Type B pancreatic cell (in vitro differentiated cells): ENCODE data around the gene HYDIN. TPM values are rescaled to one million over a fixed set of nuclear protein-coding genes. Genes with fewer than 3 reads are reported as not detected.
A peak's percentile ranks its signal among the peaks of the same experiment; 100 is the strongest.

Experiments used
- DNase-seq: peaks from one replicate; pipeline ENCODE4 v3.0.0; 2021; ENCODE audit warnings: mixed read lengths; ENCODE audit not compliant: unreplicated experiment; ENCODE audit errors: extremely low spot score
- H3K27ac Mint-ChIP-seq: 2 replicates; pipeline ENCODE4 v1.8.0; 2021; ENCODE audit warnings: mild to moderate bottlenecking, mixed read lengths
- H3K27me3 Mint-ChIP-seq: 2 replicates; pipeline ENCODE4 v1.8.0; 2021; ENCODE audit warnings: mixed read lengths
- H3K36me3 Mint-ChIP-seq: 2 replicates; pipeline ENCODE4 v1.8.0; 2021; ENCODE audit warnings: mixed read lengths
- H3K4me1 Mint-ChIP-seq: one replicate; pipeline ENCODE4 v1.8.0; 2021; ENCODE audit warnings: mixed read lengths; ENCODE audit not compliant: unreplicated experiment
- H3K4me3 Mint-ChIP-seq: 2 replicates; pipeline ENCODE4 v1.8.0; 2021; ENCODE audit warnings: mild to moderate bottlenecking, mixed read lengths
- H3K9me3 Mint-ChIP-seq: 2 replicates; pipeline ENCODE4 v1.8.0; 2021; ENCODE audit warnings: mixed read lengths
- CTCF ChIP-seq: fragments of 200-600 bp; sonication (generic); conservative IDR thresholded peaks from 2 replicates; pipeline ENCODE4 v1.5.0; 2021; ENCODE audit warnings: antibody characterized with exemption, mild to moderate bottlenecking
- total RNA-seq: library from RNA; stranded (reverse); gene quantifications from 2 replicates; pipeline ENCODE4 v1.2.1, GENCODE V29; 2021; ENCODE audit warnings: low replicate concordance

The HYDIN gene
- total RNA-seq, 1 donor from 2014 or later, result 19.7 TPM

GRCh38 chr16:71254832-71255525 is 24.5 kb upstream of the HYDIN start:
- no peak for DNase-seq
- Mint-ChIP-seq H3K27me3 (peaks cover 15% of the 10 kb centered on the region), H3K36me3 (no peaks in the 10 kb centered on the region), H3K27ac (no peak overlapping the region), H3K4me3 (no peak overlapping the region), H3K9me3 (no peaks in the 10 kb centered on the region), H3K4me1 (peaks cover 15% of the 10 kb centered on the region)
- no peak for TF ChIP-seq CTCF

GRCh38 chr16:71250461-71251235 is 20.1 kb upstream of the HYDIN start:
- no peak for TF ChIP-seq CTCF
- DNase-seq, result no peak
- H3K9me3 Mint-ChIP-seq, result peaks cover 6% of the 10 kb centered on the region
- no peaks in the 10 kb centered on the region for H3K36me3 Mint-ChIP-seq
- peaks cover 2% of the 10 kb centered on the region for H3K27me3 Mint-ChIP-seq
- peak overlapping the region; percentile 96 for H3K27ac Mint-ChIP-seq
- H3K4me3 Mint-ChIP-seq, result peak overlapping the region; percentile 67
- H3K4me1 Mint-ChIP-seq, result peaks cover 9% of the 10 kb centered on the region

DNA sequence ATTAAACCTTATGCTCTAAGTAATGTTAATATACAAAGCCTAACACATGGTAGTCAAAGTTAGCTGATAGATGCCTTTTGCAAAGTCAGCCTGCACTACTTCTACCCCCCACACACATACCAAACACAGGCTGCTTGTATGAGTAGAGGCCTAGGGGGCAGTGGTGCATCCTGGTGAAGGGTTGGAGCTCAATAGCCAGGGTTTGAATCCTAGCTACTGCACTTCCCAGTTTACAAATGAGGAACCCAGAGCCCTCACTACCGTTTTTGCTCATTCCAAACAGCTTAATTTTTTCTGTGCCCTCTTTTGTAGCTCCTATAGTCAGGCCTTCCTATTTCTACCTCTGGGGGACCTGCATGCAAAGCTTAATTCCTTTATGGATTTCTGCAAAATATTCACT is 18.9 kb upstream of the HYDIN start:
- H3K4me3 Mint-ChIP-seq, result no peak overlapping the region
- H3K27me3 Mint-ChIP-seq, result peaks cover 2% of the 10 kb centered on the region
- H3K27ac Mint-ChIP-seq, result no peak overlapping the region
- no peaks in the 10 kb centered on the region for H3K36me3 Mint-ChIP-seq
- no peak for TF ChIP-seq CTCF
- H3K9me3 Mint-ChIP-seq, result peaks cover 6% of the 10 kb centered on the region
- no peak for DNase-seq
- H3K4me1 Mint-ChIP-seq, result peaks cover 4% of the 10 kb centered on the region

- TF ChIP-seq CTCF, result no peak
Observed at GRCh38 chr16:71247478-71247877, 17.0 kb upstream of the HYDIN start.

GRCh38 chr16:71246309-71246708 is 15.8 kb upstream of the HYDIN start:
- DNase-seq, result no peak
- H3K36me3 Mint-ChIP-seq, result no peaks in the 10 kb centered on the region
- TF ChIP-seq CTCF, result no peak
- no peak overlapping the region for H3K4me3 Mint-ChIP-seq
- H3K27me3 Mint-ChIP-seq, result peaks cover 2% of the 10 kb centered on the region
- peaks cover 4% of the 10 kb centered on the region for H3K4me1 Mint-ChIP-seq
- no peak overlapping the region for H3K27ac Mint-ChIP-seq
- peaks cover 6% of the 10 kb centered on the region for H3K9me3 Mint-ChIP-seq

More at GRCh38 chr16:71247478-71247877, 17.0 kb upstream of the HYDIN start:
- peaks cover 4% of the 10 kb centered on the region for H3K4me1 Mint-ChIP-seq
- H3K4me3 Mint-ChIP-seq, result no peak overlapping the region
- H3K27ac Mint-ChIP-seq, result no peak overlapping the region
- H3K36me3 Mint-ChIP-seq, result no peaks in the 10 kb centered on the region
- peaks cover 2% of the 10 kb centered on the region for H3K27me3 Mint-ChIP-seq
- DNase-seq, result no peak
- H3K9me3 Mint-ChIP-seq, result peaks cover 6% of the 10 kb centered on the region
